H1 (cell line): ENCODE measurements around the gene TEKTIP1. TPM values are rescaled to one million over a fixed set of nuclear protein-coding genes. Genes with fewer than 3 reads are reported as not detected.

Source experiments
- CTCF ChIA-PET: fragments of 300-600 bp; sonication (Branson Sonifier 250); formaldehyde crosslinking; loops from one replicate; lab custom pipeline; 2021; ENCODE audit not compliant: partially characterized antibody; lab: Charles Lee
- POLR2A ChIA-PET: fragments of 300-600 bp; sonication (Branson Sonifier 250); formaldehyde crosslinking; loops from one replicate; lab custom pipeline; 2021; ENCODE audit warnings: inconsistent platforms; ENCODE audit not compliant: partially characterized antibody; lab: Charles Lee
- DNase-seq, 2 experiments: peaks; one replicate each; pipeline versions ENCODE4 v3.0.0 to v3.0.0-alpha.2; 2010 to 2022; ENCODE audit warnings: low spot score in 2 of 2, low read depth in 1 of 2, mixed read lengths in 1 of 2
- FAIRE-seq: peaks from 2 replicates; lab custom pipeline; 2011; peaks lifted over from hg19 to GRCh38; lab: Jason Lieb, UNC
- H2AFZ ChIP-seq: 2 replicates; pipeline ENCODE4 v1.8.1; 2012; ENCODE audit warnings: low read length, inconsistent platforms
- H2AK5ac ChIP-seq: 2 replicates; pipeline ENCODE4 v1.6.1; 2013; ENCODE audit warnings: low read depth, low read length
- H2BK120ac ChIP-seq: replicated peaks from 2 replicates; pipeline ENCODE3; 2013; ENCODE audit warnings: low read depth, low read length, inconsistent platforms
- H2BK12ac ChIP-seq: 2 replicates; pipeline ENCODE4 v1.6.1; 2013; ENCODE audit warnings: low read depth, low read length
- H2BK15ac ChIP-seq: 2 replicates; pipeline ENCODE4 v1.6.1; 2013; ENCODE audit warnings: low read length
- H2BK20ac ChIP-seq: 2 replicates; pipeline ENCODE4 v1.6.1; 2013; ENCODE audit warnings: low read length
- H2BK5ac ChIP-seq: 2 replicates; pipeline ENCODE4 v1.6.1; 2013; ENCODE audit warnings: low read depth, low read length
- H3K14ac ChIP-seq: 2 replicates; pipeline ENCODE4 v1.6.1; 2013; ENCODE audit warnings: inconsistent platforms; ENCODE audit not compliant: insufficient read length
- H3K18ac ChIP-seq: 2 replicates; pipeline ENCODE4 v1.6.1; 2013; ENCODE audit warnings: low read length; ENCODE audit errors: extremely low read depth
- H3K23ac ChIP-seq: 2 replicates; pipeline ENCODE4 v1.6.1; 2013; ENCODE audit warnings: inconsistent platforms; ENCODE audit not compliant: insufficient read length
- H3K23me2 ChIP-seq: 2 replicates; pipeline ENCODE4 v1.6.1; 2013; ENCODE audit warnings: low read depth, low read length
- H3K27ac ChIP-seq: 2 replicates; pipeline ENCODE4 v1.6.1; 2011; ENCODE audit warnings: low read depth, low read length, inconsistent platforms
- H3K27me3 ChIP-seq, 4 experiments: replicated peaks in 1 of 4; 1 replicate in 1 of 4; 2 replicates in 3 of 4; pipeline versions ENCODE4 v1.6.1 to v1.8.1; 2011 to 2013; ENCODE audit warnings: low read length in 3 of 4, mild to moderate bottlenecking in 3 of 4, inconsistent platforms in 2 of 4, mixed read lengths in 2 of 4, moderate library complexity in 1 of 4; ENCODE audit not compliant: control insufficient read depth in 3 of 4, insufficient read depth in 3 of 4; ENCODE audit errors: extremely low read depth in 1 of 4
- H3K36me3 ChIP-seq, 4 experiments: 2 replicates each; pipeline versions ENCODE4 v1.6.1 to v1.8.1; 2011 to 2013; ENCODE audit warnings: mild to moderate bottlenecking in 4 of 4, low read length in 3 of 4, moderate library complexity in 2 of 4, control low read depth in 1 of 4, inconsistent platforms in 1 of 4; ENCODE audit not compliant: insufficient read depth in 4 of 4, control insufficient read depth in 2 of 4
- H3K4ac ChIP-seq: replicated peaks from 2 replicates; pipeline ENCODE3; 2013; ENCODE audit warnings: low read length, low read depth, mixed read lengths, inconsistent platforms; ENCODE audit not compliant: insufficient read length
- H3K4me1 ChIP-seq, 4 experiments: replicated peaks in 1 of 4; 1 replicate in 1 of 4; 2 replicates in 3 of 4; pipeline versions ENCODE4 v1.6.1 to v1.8.1; 2011 to 2013; ENCODE audit warnings: low read length in 3 of 4, inconsistent platforms in 2 of 4, mixed read lengths in 1 of 4; ENCODE audit not compliant: insufficient read depth in 4 of 4, control insufficient read depth in 3 of 4
- H3K4me2 ChIP-seq, 2 experiments: 2 replicates each; pipeline versions ENCODE4 v1.6.1 to v1.8.1; 2011 to 2013; ENCODE audit warnings: low read depth in 2 of 2, low read length in 2 of 2, control low read depth in 1 of 2, inconsistent platforms in 1 of 2, mild to moderate bottlenecking in 1 of 2; ENCODE audit not compliant: insufficient read depth in 1 of 2
- H3K4me3 ChIP-seq, 4 experiments: fragments of 200-600, 300-600 bp in 1 of 4; sonication (generic), shearing (Covaris generic), sonication (Bioruptor Twin) in 1 of 4; 2 replicates each; pipeline versions ENCODE4 v1.5.1 to v1.8.1; 2011 to 2016; ENCODE audit warnings: low read length in 4 of 4, low read depth in 3 of 4, control low read depth in 2 of 4, inconsistent platforms in 2 of 4, mild to moderate bottlenecking in 2 of 4, mixed read lengths in 1 of 4, moderate library complexity in 1 of 4; ENCODE audit not compliant: insufficient read depth in 2 of 4; ENCODE audit errors: extremely low read depth in 1 of 4
- H3K56ac ChIP-seq: replicated peaks from 2 replicates; pipeline ENCODE3; 2013; ENCODE audit warnings: low read depth, mild to moderate bottlenecking, mixed read lengths, low read length, inconsistent platforms; ENCODE audit not compliant: insufficient read length
- H3K79me1 ChIP-seq: 2 replicates; pipeline ENCODE4 v1.6.1; 2013; ENCODE audit warnings: low read depth, low read length, control low read depth
- H3K79me2 ChIP-seq, 2 experiments: 2 replicates each; pipeline versions ENCODE4 v1.6.1 to v1.8.1; 2012 to 2013; ENCODE audit warnings: low read length in 2 of 2, mild to moderate bottlenecking in 2 of 2, inconsistent platforms in 1 of 2; ENCODE audit not compliant: insufficient read depth in 2 of 2, control insufficient read depth in 1 of 2
- H3K9ac ChIP-seq, 4 experiments: replicated peaks in 1 of 4; 1 replicate in 1 of 4; 2 replicates in 3 of 4; pipeline versions ENCODE4 v1.6.1 to v1.8.1; 2011 to 2013; ENCODE audit warnings: low read depth in 3 of 4, low read length in 3 of 4, control low read depth in 2 of 4, mild to moderate bottlenecking in 2 of 4, moderate library complexity in 2 of 4, inconsistent platforms in 1 of 4; ENCODE audit errors: extremely low read depth in 1 of 4
- H3K9me3 ChIP-seq, 2 experiments: 2 replicates each; pipeline versions ENCODE4 v1.6.1 to v1.8.1; 2012 to 2013; ENCODE audit warnings: mild to moderate bottlenecking in 2 of 2, moderate library complexity in 2 of 2, control low read depth in 1 of 2, inconsistent platforms in 1 of 2, low read depth in 1 of 2, low read length in 1 of 2, mixed read lengths in 1 of 2; ENCODE audit not compliant: insufficient read depth in 2 of 2
- H4K20me1 ChIP-seq, 2 experiments: replicated peaks in 1 of 2; 2 replicates each; pipeline versions ENCODE3 to v1.8.1; 2011 to 2013; ENCODE audit warnings: inconsistent platforms in 2 of 2, low read length in 2 of 2, mild to moderate bottlenecking in 1 of 2; ENCODE audit not compliant: insufficient read depth in 2 of 2, control insufficient read depth in 1 of 2
- H4K5ac ChIP-seq: 2 replicates; pipeline ENCODE4 v1.6.1; 2013; ENCODE audit warnings: low read length, low read depth, mixed read lengths, inconsistent platforms; ENCODE audit not compliant: insufficient read length
- H4K8ac ChIP-seq: 2 replicates; pipeline ENCODE4 v1.8.0; 2013; ENCODE audit warnings: mild to moderate bottlenecking, moderate library complexity, low read length, inconsistent platforms; ENCODE audit not compliant: insufficient read depth; ENCODE audit errors: extremely low read depth
- H4K91ac ChIP-seq: replicated peaks from 2 replicates; pipeline ENCODE3; 2013; ENCODE audit warnings: low read length, mixed read lengths, inconsistent platforms; ENCODE audit not compliant: insufficient read length
- KDM1A ChIP-seq: fragments of 200-600, 300-600 bp; sonication (generic); IDR thresholded peaks from 2 replicates; pipeline ENCODE4 v1.7.1; 2016; ENCODE audit warnings: mild to moderate bottlenecking, low read length, borderline replicate concordance
- WGBS, 2 experiments: shearing (Covaris generic) in 1 of 2; methylation state at CpG; one replicate each; pipeline versions ENCODE4 v1.1.6 to v1.1.7; 2013 to 2015; ENCODE audit warnings: low lambda C conversion rate in 2 of 2, mixed read lengths in 2 of 2, inconsistent platforms in 1 of 2, low coverage in 1 of 2, missing lambda C conversion rate in 1 of 2; ENCODE audit not compliant: insufficient replicate concordance in 2 of 2, insufficient coverage in 1 of 2, insufficient read length in 1 of 2; ENCODE audit errors: extremely low coverage in 1 of 2, missing lambda C conversion rate in 1 of 2; 5-methylcytosine and 5-hydroxymethylcytosine counted together
- polyA plus RNA-seq, 7 experiments: library from polyadenylated mRNA; depleted of rRNA in 3 of 7; stranded (reverse) in 5 of 7; unstranded in 2 of 7; fragments of >200 nt in 5 of 7; fragments of 200-250 nt in 2 of 7; gene quantifications; 1 replicate in 5 of 7; 2 replicates in 1 of 7; 4 replicates in 1 of 7; pipeline versions ENCODE4 v1.2.1 to v1.2.3, GENCODE V29; 2011 to 2013; ENCODE audit warnings: missing spikeins in 2 of 7, mixed read lengths in 2 of 7
- total RNA-seq: library from RNA; stranded (reverse); fragmentation: NEBNext Ultra II Directional; extraction: Animal tissue kit (Norgen Biotek cat#: 25700); gene quantifications from 2 replicates; pipeline ENCODE4 v1.2.1, GENCODE V29; 2021
- TF ChIP-seq, protein P1 (sequence below): IDR thresholded peaks from 2 replicates; pipeline ENCODE4 v1.6.1; 2011; ENCODE audit warnings: low read length, improper control_type of control experiment

TEKTIP1 gene
- total and polyA plus RNA-seq, 2 of the 8 experiments (the other 6 are each of a cell fraction or from before 2014, with no cell fraction given): 1.1 TPM; not detected in 1

DNA sequence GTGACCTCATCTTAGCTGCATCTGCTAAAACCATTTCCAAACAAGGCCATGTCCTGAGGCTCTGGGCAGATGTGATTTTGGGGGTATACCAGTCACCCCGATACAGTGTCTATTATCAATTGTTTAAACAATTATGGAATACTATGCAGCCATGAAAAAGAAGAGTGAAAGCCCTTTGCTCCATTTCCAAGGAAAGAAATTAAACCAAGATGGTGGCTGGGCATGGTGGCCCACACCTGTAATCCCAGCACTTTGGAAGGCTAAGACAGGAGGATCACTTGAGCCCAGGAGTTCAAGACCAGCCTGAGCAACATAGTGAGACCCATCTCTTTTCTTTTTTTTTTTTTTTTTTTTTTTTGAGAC lies 763 bp downstream of the TEKTIP1 start:
- no peaks in the 10 kb centered on the region for H3K79me2 ChIP-seq
- no peak overlapping the region for H3K23ac ChIP-seq
- 0 out of 2 replicates have a peak, but pooled peaks cover 2% of the 10 kb centered on the region for H3K79me1 ChIP-seq
- H3K9ac ChIP-seq: no peak overlapping the region
- H2BK5ac ChIP-seq: no peak overlapping the region
- no peak overlapping the region for H3K56ac ChIP-seq
- H3K4ac ChIP-seq: no peak overlapping the region
- peaks cover 0 to 12% (median 4%) of the 10 kb centered on the region in 4 experiments; a peak in 3 of 8 replicates for H3K36me3 ChIP-seq
- H4K5ac ChIP-seq: no peak overlapping the region
- no peak overlapping the region for H3K18ac ChIP-seq
- H3K14ac ChIP-seq: no peak overlapping the region
- H2BK12ac ChIP-seq: no peak overlapping the region
- H4K8ac ChIP-seq: no peak overlapping the region
- H2BK15ac ChIP-seq: no peak overlapping the region
- CTCF ChIA-PET: interaction anchor here (0.8 to 1.8 kb wide), 4 partner anchors 9 to 18 kb away, joined by 3 to 8 read pairs (median 4); no protein-coding TSS in a partner anchor
- no peaks in the 10 kb centered on the region for H3K9me3 ChIP-seq
- no peaks in the 10 kb centered on the region for H3K27me3 ChIP-seq
- no peak overlapping the region for H3K27ac ChIP-seq
- FAIRE-seq (no peak), DNase-seq (no peak)
- H4K20me1 ChIP-seq: peaks cover 8 to 20% of the 10 kb centered on the region in 2 experiments
- H3K23me2 ChIP-seq: no peaks in the 10 kb centered on the region
- no peak overlapping the region for H2BK120ac ChIP-seq
- H2AFZ ChIP-seq: no peak overlapping the region
- WGBS, 2 experiments: 100% methylated on average over 1 of the region's 1 CpG; no CpG with 5 or more reads in 1 of the 2 experiments
- no peak overlapping the region for H2BK20ac ChIP-seq
- TF ChIP-seq KDM1A: peak; percentile 83; the same call in 1 of the 2 replicates
- TF ChIP-seq, protein P1, sequence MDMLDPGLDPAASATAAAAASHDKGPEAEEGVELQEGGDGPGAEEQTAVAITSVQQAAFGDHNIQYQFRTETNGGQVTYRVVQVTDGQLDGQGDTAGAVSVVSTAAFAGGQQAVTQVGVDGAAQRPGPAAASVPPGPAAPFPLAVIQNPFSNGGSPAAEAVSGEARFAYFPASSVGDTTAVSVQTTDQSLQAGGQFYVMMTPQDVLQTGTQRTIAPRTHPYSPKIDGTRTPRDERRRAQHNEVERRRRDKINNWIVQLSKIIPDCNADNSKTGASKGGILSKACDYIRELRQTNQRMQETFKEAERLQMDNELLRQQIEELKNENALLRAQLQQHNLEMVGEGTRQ: no peak
- no peak overlapping the region for H3K4me3 ChIP-seq
- no peak overlapping the region for H2AK5ac ChIP-seq
- no peak overlapping the region for H4K91ac ChIP-seq
- POLR2A ChIA-PET: interaction anchor here (0.8 to 1.6 kb wide), 5 partner anchors 9 to 36 kb away, joined by 3 to 5 read pairs (median 4); no protein-coding TSS in a partner anchor
- peaks cover 3 to 11% (median 6%) of the 10 kb centered on the region in 4 experiments; a peak in 6 of 7 replicates for H3K4me1 ChIP-seq
- H3K4me2 ChIP-seq: no peak overlapping the region
